Stimulated activated CD4-positive, alpha-beta T cell treated with anti-CD3 and anti-CD28 coated beads, TNF-alpha, amount 100 ng/mL, for 48 hours (primary cell): ENCODE results near the gene MAN1A2.
"Not testable (repeated sequence)": the region's sequence is repeated elsewhere in the genome, so short reads cannot be mapped to it uniquely, and the experiment has no call there.

ENCODE experiments used
- DNase-seq, 3 donors: peaks; one replicate each; pipeline ENCODE4 v3.0.0-alpha.2; 2020; ENCODE audit warnings: low read depth in 3 of 3

The MAN1A2 gene

GRCh38 chr1:117558451-117558850 lies 191.2 kb downstream of the MAN1A2 start:
- DNase-seq, result not testable (repeated sequence)

GRCh38 chr1:117559139-117559538 lies 191.9 kb downstream of the MAN1A2 start:
- no peak for DNase-seq

GRCh38 chr1:117559985-117560384 lies 192.7 kb downstream of the MAN1A2 start:
- DNase-seq, result no peak

- no peak for DNase-seq
These were observed 193.8 kb downstream of the MAN1A2 start for GRCh38 chr1:117561071-117561470.

- DNase-seq, result no peak
These were observed 194.3 kb downstream of the MAN1A2 start for GRCh38 chr1:117561551-117561950.

- DNase-seq, result no peak
These were observed 195.6 kb downstream of the MAN1A2 start for GRCh38 chr1:117562581-117563491.

- no peak for DNase-seq
These were observed 196.2 kb downstream of the MAN1A2 start for GRCh38 chr1:117563492-117563875.

GRCh38 chr1:117564227-117565075 lies 197.2 kb downstream of the MAN1A2 start:
- no peak for DNase-seq

GRCh38 chr1:117565076-117565556 lies 197.9 kb downstream of the MAN1A2 start:
- no peak for DNase-seq

- DNase-seq, result no peak
These were observed 198.7 kb downstream of the MAN1A2 start for GRCh38 chr1:117565745-117566455.

GRCh38 chr1:117566556-117566955 lies 199.3 kb downstream of the MAN1A2 start:
- DNase-seq, result no peak

GRCh38 chr1:117567435-117567834 lies 200.2 kb downstream of the MAN1A2 start:
- no peak for DNase-seq

GRCh38 chr1:117567976-117568375 lies 200.7 kb downstream of the MAN1A2 start:
- DNase-seq, result no peak

GRCh38 chr1:117568999-117569398 lies 201.8 kb downstream of the MAN1A2 start:
- no peak for DNase-seq

GRCh38 chr1:117569856-117570255 lies 202.6 kb downstream of the MAN1A2 start:
- no peak for DNase-seq

- no peak for DNase-seq
These were observed 203.8 kb downstream of the MAN1A2 start for GRCh38 chr1:117570988-117571409.

GRCh38 chr1:117571496-117571895 lies 204.2 kb downstream of the MAN1A2 start:
- DNase-seq, result no peak

- DNase-seq, result no peak
These were observed 205.3 kb downstream of the MAN1A2 start for GRCh38 chr1:117572546-117572945.

GRCh38 chr1:117573386-117574023 lies 206.3 kb downstream of the MAN1A2 start:
- peak in 1 of 3 donors; percentile 3 for DNase-seq

GRCh38 chr1:117574161-117574835 lies 207.0 kb downstream of the MAN1A2 start:
- no peak for DNase-seq
